OCI-LY7 (cell line): ENCODE results near the gene TVP23A. TPM values are rescaled to one million over a fixed set of nuclear protein-coding genes. Genes with fewer than 3 reads are reported as not detected.

Experiments used
- BruUV-seq: library from RNA; stranded (reverse); fragments of 400-500 nt; replicated peaks from 2 replicates; lab custom pipeline; 2021; lab: Mats Ljungman, UMichigan
- CTCF ChIA-PET: fragments of 300-600 bp; sonication (Branson Sonifier 250); formaldehyde crosslinking; loops from one replicate; lab custom pipeline; 2022; ENCODE audit warnings: antibody characterized with exemption; ENCODE audit not compliant: unreplicated experiment; lab: Charles Lee
- POLR2A ChIA-PET: fragments of 300-600 bp; sonication (Branson Sonifier 250); formaldehyde crosslinking; loops from one replicate; lab custom pipeline; 2022; ENCODE audit warnings: antibody characterized with exemption; lab: Charles Lee
- DNase-seq: peaks from one replicate; pipeline ENCODE4 v3.0.0-alpha.2; 2015; ENCODE audit warnings: low spot score
- H2AFZ ChIP-seq: fragments of 200-600 bp; sonication (generic), shearing (Covaris generic); 2 replicates; pipeline ENCODE4 v1.6.1; 2014; ENCODE audit warnings: mild to moderate bottlenecking, antibody characterized with exemption, low read length, moderate library complexity
- H3K27ac ChIP-seq: fragments of 200-600 bp; sonication (generic); 2 replicates; pipeline ENCODE4 v1.5.1; 2014; ENCODE audit warnings: mixed run types, low read depth, mild to moderate bottlenecking, moderate library complexity, low read length, inconsistent platforms; ENCODE audit not compliant: poor library complexity, severe bottlenecking
- H3K36me3 ChIP-seq: fragments of 200-600 bp; sonication (generic); 2 replicates; pipeline ENCODE4 v1.6.1; 2014; ENCODE audit warnings: mild to moderate bottlenecking, antibody characterized with exemption, low read length, moderate library complexity, mixed read lengths; ENCODE audit not compliant: insufficient read depth
- H3K4me1 ChIP-seq: fragments of 200-600 bp; sonication (generic); 2 replicates; pipeline ENCODE4 v1.5.1; 2014; ENCODE audit warnings: mild to moderate bottlenecking, low read length; ENCODE audit not compliant: insufficient read depth, poor library complexity, severe bottlenecking
- H3K4me2 ChIP-seq: fragments of 200-600 bp; sonication (generic); 2 replicates; pipeline ENCODE4 v1.6.1; 2014; ENCODE audit warnings: mild to moderate bottlenecking, low read length
- H3K4me3 ChIP-seq: fragments of 200-600 bp; sonication (generic); 2 replicates; pipeline ENCODE4 v1.5.1; 2014; ENCODE audit warnings: mild to moderate bottlenecking, low read depth, low read length; ENCODE audit not compliant: poor library complexity, severe bottlenecking
- H3K79me2 ChIP-seq: fragments of 200-600 bp; sonication (generic); 2 replicates; pipeline ENCODE4 v1.6.1; 2016; ENCODE audit warnings: low read depth, mild to moderate bottlenecking, low read length, moderate library complexity, mixed read lengths; ENCODE audit not compliant: insufficient read depth
- H3K9me2 ChIP-seq: fragments of 200-600 bp; sonication (generic); 2 replicates; pipeline ENCODE4 v1.6.1; 2016; ENCODE audit warnings: mild to moderate bottlenecking, low read length, mixed read lengths; ENCODE audit not compliant: insufficient read depth
- H3K9me3 ChIP-seq: fragments of 200-600 bp; sonication (generic); 2 replicates; pipeline ENCODE4 v1.6.1; 2014; ENCODE audit warnings: mild to moderate bottlenecking, mixed run types, low read length, mixed read lengths
- H4K20me1 ChIP-seq: fragments of 200-600 bp; sonication (generic); 2 replicates; pipeline ENCODE4 v1.6.1; 2014; ENCODE audit warnings: mild to moderate bottlenecking, antibody characterized with exemption, low read length, moderate library complexity, mixed read lengths; ENCODE audit not compliant: insufficient read depth
- EZH2phosphoT487 ChIP-seq: fragments of 200-600 bp; sonication (generic); IDR thresholded peaks from 2 replicates; pipeline ENCODE4 v1.6.1; 2018; ENCODE audit warnings: low read depth, borderline replicate concordance, mild to moderate bottlenecking, mixed run types, antibody characterized with exemption, low read length, moderate library complexity, mixed read lengths
- intact Hi-C: fragments of 100-400 bp; cut with micrococcal nuclease; formaldehyde crosslinking; loops from one replicate; pipeline ENCODE4 v1.10.0; 2022; ENCODE audit not compliant: unreplicated experiment
- total RNA-seq, 2 experiments: library from RNA; depleted of rRNA in 1 of 2; stranded (reverse); fragments of >200 nt in 1 of 2; shearing (Covaris generic) in 1 of 2; gene quantifications; 2 replicates each; pipeline ENCODE4 v1.2.3, GENCODE V29; 2014 to 2022
- TF ChIP-seq, protein P1 (sequence below): fragments of 200-600 bp; sonication (generic); conservative IDR thresholded peaks from 2 replicates; pipeline ENCODE4 v1.5.1; 2014; ENCODE audit warnings: mild to moderate bottlenecking, antibody characterized with exemption, low read length, moderate library complexity, mixed read lengths

TVP23A gene
- total RNA-seq, 2 experiments from 2014 or later: 0.57 TPM; not detected in 1

DNA sequence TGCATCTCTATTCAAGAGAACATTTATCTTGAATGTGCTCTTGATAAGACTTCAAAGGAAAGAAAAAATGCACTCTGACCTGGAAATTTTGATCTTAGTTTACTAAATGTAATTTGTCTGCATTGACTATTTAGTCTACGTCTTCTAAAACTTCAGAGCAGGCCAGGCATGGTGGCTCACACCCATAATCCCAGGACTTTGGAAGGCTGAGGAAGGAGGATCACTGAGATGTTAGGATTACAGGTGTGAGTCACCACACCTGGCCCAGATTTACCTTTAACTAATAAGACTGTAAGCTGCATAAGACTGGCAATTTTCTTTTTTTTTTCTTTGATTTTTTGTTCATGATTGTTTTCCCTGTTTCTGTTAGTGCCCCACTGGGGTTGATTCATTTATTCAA, 39.6 kb upstream of the TVP23A start:
- H3K9me3 ChIP-seq: no peaks in the 10 kb centered on the region
- H4K20me1 ChIP-seq: no peaks in the 10 kb centered on the region
- BruUV-seq: no TSS peak
- no peaks in the 10 kb centered on the region for H3K9me2 ChIP-seq
- no peaks in the 10 kb centered on the region for H3K4me1 ChIP-seq
- no peak for TF ChIP-seq EZH2phosphoT487
- TF ChIP-seq, protein P1, sequence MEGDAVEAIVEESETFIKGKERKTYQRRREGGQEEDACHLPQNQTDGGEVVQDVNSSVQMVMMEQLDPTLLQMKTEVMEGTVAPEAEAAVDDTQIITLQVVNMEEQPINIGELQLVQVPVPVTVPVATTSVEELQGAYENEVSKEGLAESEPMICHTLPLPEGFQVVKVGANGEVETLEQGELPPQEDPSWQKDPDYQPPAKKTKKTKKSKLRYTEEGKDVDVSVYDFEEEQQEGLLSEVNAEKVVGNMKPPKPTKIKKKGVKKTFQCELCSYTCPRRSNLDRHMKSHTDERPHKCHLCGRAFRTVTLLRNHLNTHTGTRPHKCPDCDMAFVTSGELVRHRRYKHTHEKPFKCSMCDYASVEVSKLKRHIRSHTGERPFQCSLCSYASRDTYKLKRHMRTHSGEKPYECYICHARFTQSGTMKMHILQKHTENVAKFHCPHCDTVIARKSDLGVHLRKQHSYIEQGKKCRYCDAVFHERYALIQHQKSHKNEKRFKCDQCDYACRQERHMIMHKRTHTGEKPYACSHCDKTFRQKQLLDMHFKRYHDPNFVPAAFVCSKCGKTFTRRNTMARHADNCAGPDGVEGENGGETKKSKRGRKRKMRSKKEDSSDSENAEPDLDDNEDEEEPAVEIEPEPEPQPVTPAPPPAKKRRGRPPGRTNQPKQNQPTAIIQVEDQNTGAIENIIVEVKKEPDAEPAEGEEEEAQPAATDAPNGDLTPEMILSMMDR: no peak
- ChIA-PET CTCF (no interaction called here), POLR2A (no interaction called here)
- DNase-seq: no peak
- H3K36me3 ChIP-seq: no peaks in the 10 kb centered on the region
- H3K79me2 ChIP-seq: no peaks in the 10 kb centered on the region
- H3K27ac ChIP-seq: no peak overlapping the region
- no peak overlapping the region for H3K4me3 ChIP-seq
- H3K4me2 ChIP-seq: no peak overlapping the region
- intact Hi-C loops: no loop called here
- no peak overlapping the region for H2AFZ ChIP-seq

DNA sequence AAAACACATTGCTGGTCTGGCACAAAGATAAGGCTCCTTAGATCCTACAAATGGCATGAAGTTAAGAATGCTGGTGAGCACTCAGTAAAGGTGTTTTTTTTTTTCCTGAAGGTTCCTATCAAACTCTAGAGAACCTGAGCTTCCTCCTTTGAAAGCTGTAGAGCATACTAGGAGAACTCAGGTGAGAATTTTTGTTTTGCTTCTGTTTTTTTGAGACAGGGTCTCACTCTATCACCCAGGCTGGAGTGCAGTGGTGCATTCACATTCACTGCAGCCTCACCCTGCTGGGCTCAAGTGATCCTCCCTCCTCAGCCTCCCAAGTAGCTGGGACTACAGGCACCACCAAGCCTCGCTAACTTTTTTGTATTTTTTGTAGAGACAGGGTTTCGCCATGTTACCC, 37.4 kb upstream of the TVP23A start:
- Histone ChIP-seq H3K27ac (no peak overlapping the region), H3K36me3 (no peaks in the 10 kb centered on the region), H3K79me2 (no peaks in the 10 kb centered on the region), H3K9me2 (no peaks in the 10 kb centered on the region), H3K4me3 (no peak overlapping the region), H3K4me1 (peaks cover 15% of the 10 kb centered on the region), H3K9me3 (no peaks in the 10 kb centered on the region), H2AFZ (no peak overlapping the region), H4K20me1 (no peaks in the 10 kb centered on the region), H3K4me2 (no peak overlapping the region)
- intact Hi-C loops: no loop called here
- TF ChIP-seq EZH2phosphoT487: no peak
- POLR2A ChIA-PET: interaction anchor here (0.6 to 0.7 kb wide), 3 partner anchors 9 to 20 kb away, joined by 3 to 5 read pairs (median 3); partner anchors contain the start of gene CIITA
- DNase-seq: no peak
- CTCF ChIA-PET: interaction anchor here (0.9 kb wide), 1 partner anchor 9 kb away, joined by 3 read pairs; no protein-coding TSS in a partner anchor
- BruUV-seq: no TSS peak

DNA sequence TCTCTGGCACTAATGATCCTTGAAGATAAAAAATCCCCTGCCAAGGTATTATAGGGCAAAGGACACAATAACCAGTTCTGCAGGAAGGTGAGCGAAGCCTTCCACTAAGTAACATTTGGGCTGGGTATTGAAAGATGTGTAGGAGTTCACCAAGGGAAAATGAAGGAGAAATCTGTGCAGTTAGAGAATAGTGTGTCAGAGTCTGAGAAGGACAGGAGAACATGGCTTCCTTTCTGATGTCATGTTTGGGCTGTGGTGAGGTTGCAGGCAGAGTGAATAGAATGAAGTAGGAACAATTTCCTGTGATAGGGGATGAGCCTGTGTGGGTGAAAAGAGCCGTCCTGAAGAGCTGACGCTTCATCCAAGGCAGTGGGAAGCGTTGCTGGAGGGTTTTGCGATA, 34.4 kb upstream of the TVP23A start:
- POLR2A ChIA-PET: no interaction called here
- BruUV-seq: no TSS peak
- CTCF ChIA-PET: no interaction called here
- Histone ChIP-seq H3K79me2 (no peaks in the 10 kb centered on the region), H3K36me3 (no peaks in the 10 kb centered on the region; the same call in 1 of the 2 replicates), H3K9me3 (no peaks in the 10 kb centered on the region), H3K4me1 (peaks cover 15% of the 10 kb centered on the region), H3K4me2 (peak overlapping the region; percentile 25; the same call in 1 of the 2 replicates), H4K20me1 (no peaks in the 10 kb centered on the region), H3K9me2 (no peaks in the 10 kb centered on the region), H3K27ac (no peak overlapping the region), H2AFZ (peak overlapping the region; percentile 89), H3K4me3 (no peak overlapping the region)
- no peak for TF ChIP-seq EZH2phosphoT487
- TF ChIP-seq, protein P1: no peak
- DNase-seq: no peak
- intact Hi-C loops: no loop called here
